Measurements from ENCODE around the gene SH2D1B.

- no peak for TF ChIP-seq CTCF (IDR thresholded peaks at IDR 0.05)
- TF ChIP-seq POLR2AphosphoS5 (IDR thresholded peaks at IDR 0.05; ENCODE audit: low read depth, low read length): no peak
- TF ChIP-seq EP300 (IDR thresholded peaks at IDR 0.05; ENCODE audit: borderline replicate concordance in 1 of 2, low read depth in 1 of 2, low read length in 1 of 2): no peak
- TF ChIP-seq IRF3 (IDR thresholded peaks at IDR 0.05; ENCODE audit: low read depth, low read length): no peak
- TF ChIP-seq ELF1 (IDR thresholded peaks at IDR 0.05): no peak
- no peak for TF ChIP-seq EZH2phosphoT487 (IDR thresholded peaks at IDR 0.05; ENCODE audit: borderline replicate concordance, low read depth)
- TF ChIP-seq YY1 (IDR thresholded peaks at IDR 0.05; ENCODE audit: low read depth): no peak
- no peak for TF ChIP-seq SIN3A (IDR thresholded peaks at IDR 0.05; ENCODE audit: borderline replicate concordance, low read depth, low read length)
- TF ChIP-seq FOXM1 (IDR thresholded peaks at IDR 0.05; ENCODE audit: low read depth): no peak
Observed at GRCh38 chr1:162388615-162389014, 23.3 kb downstream of the SH2D1B start.

All from SK-N-SH (cell line).